ENCODE measurements around the gene RNF5.

DNA sequence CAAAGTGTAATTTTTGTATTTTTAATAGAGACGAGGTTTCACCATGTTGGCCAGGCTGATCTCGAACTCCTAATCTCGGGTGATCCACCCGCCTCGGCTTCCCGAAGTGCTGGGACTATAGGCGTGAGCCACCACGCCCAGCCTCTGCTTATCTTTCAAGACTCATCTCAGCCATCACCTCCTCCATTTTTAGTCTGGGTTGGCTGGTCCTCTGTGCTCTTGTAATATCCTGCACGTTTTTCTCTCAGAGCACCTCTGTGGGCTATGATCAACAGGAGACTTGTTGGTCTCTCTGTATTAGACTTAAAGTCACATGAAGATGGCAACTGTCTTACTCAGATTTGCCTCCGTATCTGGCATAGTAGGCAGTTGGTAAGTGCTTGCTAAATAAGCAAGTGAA is 38.1 kb downstream of the RNF5 start:
- TF ChIP-seq, protein P1, sequence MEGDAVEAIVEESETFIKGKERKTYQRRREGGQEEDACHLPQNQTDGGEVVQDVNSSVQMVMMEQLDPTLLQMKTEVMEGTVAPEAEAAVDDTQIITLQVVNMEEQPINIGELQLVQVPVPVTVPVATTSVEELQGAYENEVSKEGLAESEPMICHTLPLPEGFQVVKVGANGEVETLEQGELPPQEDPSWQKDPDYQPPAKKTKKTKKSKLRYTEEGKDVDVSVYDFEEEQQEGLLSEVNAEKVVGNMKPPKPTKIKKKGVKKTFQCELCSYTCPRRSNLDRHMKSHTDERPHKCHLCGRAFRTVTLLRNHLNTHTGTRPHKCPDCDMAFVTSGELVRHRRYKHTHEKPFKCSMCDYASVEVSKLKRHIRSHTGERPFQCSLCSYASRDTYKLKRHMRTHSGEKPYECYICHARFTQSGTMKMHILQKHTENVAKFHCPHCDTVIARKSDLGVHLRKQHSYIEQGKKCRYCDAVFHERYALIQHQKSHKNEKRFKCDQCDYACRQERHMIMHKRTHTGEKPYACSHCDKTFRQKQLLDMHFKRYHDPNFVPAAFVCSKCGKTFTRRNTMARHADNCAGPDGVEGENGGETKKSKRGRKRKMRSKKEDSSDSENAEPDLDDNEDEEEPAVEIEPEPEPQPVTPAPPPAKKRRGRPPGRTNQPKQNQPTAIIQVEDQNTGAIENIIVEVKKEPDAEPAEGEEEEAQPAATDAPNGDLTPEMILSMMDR (IDR thresholded peaks at IDR 0.05) = no peak
- TF ChIP-seq POLR2A (IDR thresholded peaks at IDR 0.05) (no peak), EP300 (IDR thresholded peaks at IDR 0.05) (no peak), POLR2AphosphoS5 (IDR thresholded peaks at IDR 0.05) (no peak)

All from sigmoid colon (tissue), 4 donors.